CD4-positive, alpha-beta T cell treated with Interleukin-15 for 1 hour (primary cell): ENCODE measurements around the gene ARHGAP45.

Experiments used
- DNase-seq: peaks from one replicate; pipeline ENCODE4 v3.0.0-alpha.2; 2020

The ARHGAP45 gene

GRCh38 chr19:1135454-1135853 is 68.5 kb downstream of the ARHGAP45 start:
- no peak for DNase-seq

GRCh38 chr19:1136201-1136600 is 69.2 kb downstream of the ARHGAP45 start:
- DNase-seq, result no peak
